ENCODE measurements around the gene CNP.
"Not testable (repeated sequence)": the region's sequence is repeated elsewhere in the genome, so short reads cannot be mapped to it uniquely, and the experiment has no call there.

Gene CNP

GRCh38 chr17:42009170-42009569 is 42.6 kb downstream of the CNP start:
- no peak for DNase-seq (ENCODE audit: low read depth)

- not testable (repeated sequence) for DNase-seq (ENCODE audit: low read depth)
These were observed 43.7 kb downstream of the CNP start for GRCh38 chr17:42010266-42010680.

- no peak for DNase-seq (ENCODE audit: low read depth)
These were observed 44.4 kb downstream of the CNP start for GRCh38 chr17:42010898-42011516.

DNA sequence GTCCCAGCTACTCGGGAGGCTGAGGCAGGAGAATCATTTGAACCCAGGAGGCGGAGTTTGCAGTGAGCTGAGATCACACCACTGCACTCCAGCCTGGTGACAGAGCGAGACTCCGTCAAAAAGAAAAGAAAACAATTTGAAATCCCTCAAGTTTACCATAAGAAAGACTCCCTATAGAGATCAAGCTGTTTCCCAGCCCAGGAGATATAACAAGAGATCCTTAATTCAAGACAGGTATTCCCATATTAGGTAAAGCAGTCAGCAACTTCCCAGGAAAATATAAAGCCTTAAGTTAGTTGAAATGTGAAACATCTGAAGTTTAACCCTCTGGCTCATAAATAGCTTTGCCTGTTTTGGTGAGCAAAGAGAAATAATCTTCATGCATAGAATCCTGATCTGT is 45.8 kb downstream of the CNP start:
- not testable (repeated sequence) for DNase-seq (ENCODE audit: low read depth)

GRCh38 chr17:42013740-42014139 is 47.1 kb downstream of the CNP start:
- not testable (repeated sequence) for DNase-seq (ENCODE audit: low read depth)

DNA sequence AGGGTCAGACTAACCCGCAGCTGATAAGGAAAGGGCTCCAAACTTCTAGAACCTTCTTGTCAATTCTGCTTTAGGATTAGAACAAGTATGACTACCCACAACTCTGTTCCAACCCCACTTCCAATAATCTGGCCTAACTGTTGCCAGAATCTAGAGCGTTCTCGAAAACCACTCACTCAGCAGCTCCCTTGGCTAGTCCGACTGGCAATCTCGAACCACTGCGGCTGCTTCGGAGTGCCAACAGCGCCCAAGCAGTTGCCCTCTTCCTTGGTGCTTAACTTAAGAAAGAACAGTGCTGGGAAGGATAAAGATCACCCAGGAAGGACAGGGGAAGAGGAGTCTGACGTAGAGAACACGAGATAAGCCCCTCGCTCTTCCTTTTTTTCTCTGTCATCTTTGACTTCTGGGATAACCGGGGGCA is 49.8 kb downstream of the CNP start:
- DNase-seq (ENCODE audit: low read depth) = no peak

DNA sequence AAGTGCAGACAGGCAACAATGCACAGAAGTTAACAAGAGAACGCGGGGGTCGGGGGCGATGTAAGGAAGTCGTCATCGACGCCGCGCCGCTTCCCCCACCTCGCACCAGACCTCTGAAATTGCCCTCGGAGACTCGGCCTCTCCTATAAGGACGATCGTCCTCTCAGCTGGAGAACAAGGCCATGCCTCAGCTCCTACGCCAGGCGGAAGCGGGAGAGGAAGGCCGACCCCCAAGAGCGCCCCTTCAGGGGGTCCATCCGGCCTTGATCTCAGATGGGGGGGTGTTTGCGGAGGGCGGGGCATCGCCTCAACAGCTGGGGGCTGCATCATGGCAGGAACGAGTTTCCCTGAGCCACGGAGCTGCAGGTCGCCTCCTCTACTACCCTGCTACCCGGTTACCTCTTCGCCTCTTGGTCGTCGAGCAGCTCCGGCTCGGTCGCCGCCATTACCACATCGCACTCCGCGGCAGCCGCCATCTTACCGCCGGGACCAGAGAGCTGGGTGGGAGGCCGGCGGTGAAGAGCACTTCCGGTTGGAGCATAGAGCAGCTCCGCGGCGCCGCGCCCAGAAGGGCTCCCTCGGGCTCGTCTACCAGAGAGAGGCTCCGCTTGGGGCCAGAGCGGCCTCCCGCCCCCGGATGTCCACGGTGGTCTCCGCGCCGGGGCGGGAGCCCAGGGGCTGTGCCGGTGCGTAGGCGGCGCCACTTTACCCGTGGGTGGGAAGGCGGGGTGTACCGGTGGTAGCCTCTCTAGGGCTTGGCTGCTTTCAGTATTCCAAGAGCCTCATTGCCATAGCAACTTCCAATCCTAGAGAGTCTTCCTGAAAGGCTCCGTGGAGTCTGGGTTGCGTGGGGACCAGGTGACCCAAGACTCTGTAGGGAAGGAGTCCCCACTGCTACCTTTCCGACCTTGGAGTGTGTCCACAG is 50.6 kb downstream of the CNP start, which contains the start of gene DNAJC7:
Gene DNAJC7 (minus strand): TSS at position 499 of the 925 bp plus-strand sequence. CDS start 23 bp downstream, at position 476.
- DNase-seq (ENCODE audit: low read depth) = peak; percentile 81

GRCh38 chr17:42017866-42018200 is 51.2 kb downstream of the CNP start:
- no peak for DNase-seq (ENCODE audit: low read depth)

DNA sequence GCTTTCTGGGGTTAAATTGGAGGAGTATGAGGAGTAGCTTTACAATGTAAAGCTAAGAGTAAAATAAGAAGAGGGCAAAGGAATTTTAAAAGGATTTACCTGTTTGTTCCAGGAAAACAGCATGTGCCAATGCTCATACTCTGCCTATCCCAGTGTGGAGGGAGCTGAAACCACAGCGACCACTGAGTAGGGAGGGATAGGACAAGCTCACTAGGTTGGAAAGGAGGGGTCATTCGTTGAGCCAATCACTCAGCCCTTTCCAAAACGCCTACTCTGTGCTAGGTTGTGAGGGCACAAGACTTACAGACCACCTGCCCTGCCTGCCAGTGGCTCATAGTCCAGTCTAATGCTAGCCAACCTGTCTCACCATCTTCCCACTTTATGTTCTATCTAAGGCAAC is 51.7 kb downstream of the CNP start:
- no peak for DNase-seq (ENCODE audit: low read depth)

DNA sequence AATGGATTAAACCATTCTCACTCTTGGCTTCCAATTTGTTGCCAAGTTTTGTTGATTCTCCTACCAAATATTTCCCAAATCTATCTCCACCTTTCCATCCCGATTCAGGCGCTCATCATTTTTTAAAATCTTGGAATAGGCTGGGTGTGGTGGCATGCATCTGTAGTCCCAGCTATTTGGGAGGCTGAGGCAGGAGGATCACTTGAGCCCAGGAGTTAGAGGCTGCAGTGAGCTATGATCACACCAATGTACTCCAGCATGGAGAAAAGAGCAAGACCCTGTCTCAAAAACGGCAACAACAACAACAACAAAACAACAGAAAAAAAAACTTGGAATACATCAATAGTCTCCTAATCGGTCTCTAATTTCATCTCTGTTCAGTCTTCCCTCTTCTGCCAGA is 52.4 kb downstream of the CNP start:
- no peak for DNase-seq (ENCODE audit: low read depth)

- peak; percentile 88 for DNase-seq (ENCODE audit: low read depth)
These were observed 53.2 kb downstream of the CNP start, which contains the start of gene NKIRAS2 for GRCh38 chr17:42019509-42020404. Gene NKIRAS2, plus strand, starts transcription at chr17:42020090. Its CDS starts 1,488 bp downstream, at chr17:42021578.

DNA sequence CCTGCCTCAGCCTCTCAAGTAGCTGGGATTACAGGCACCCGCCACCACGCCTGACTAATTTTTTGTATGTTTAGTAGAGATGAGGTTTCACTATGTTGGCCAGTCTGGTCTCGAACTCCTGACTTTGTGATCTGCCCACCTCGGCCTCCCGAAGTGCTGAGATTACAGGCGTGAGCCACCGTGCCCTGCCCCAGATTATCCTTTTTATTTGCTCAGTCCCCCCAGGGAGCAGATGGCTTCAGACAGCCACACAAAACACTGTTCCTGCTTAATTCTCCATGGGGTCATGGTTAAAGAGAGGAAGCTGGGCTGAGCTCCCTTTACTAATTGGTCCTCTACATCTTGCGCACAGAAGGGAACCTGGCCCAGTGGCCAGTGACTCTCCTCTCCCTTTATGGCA is 54.2 kb downstream of the CNP start:
- DNase-seq (ENCODE audit: low read depth) = not testable (repeated sequence)

DNA sequence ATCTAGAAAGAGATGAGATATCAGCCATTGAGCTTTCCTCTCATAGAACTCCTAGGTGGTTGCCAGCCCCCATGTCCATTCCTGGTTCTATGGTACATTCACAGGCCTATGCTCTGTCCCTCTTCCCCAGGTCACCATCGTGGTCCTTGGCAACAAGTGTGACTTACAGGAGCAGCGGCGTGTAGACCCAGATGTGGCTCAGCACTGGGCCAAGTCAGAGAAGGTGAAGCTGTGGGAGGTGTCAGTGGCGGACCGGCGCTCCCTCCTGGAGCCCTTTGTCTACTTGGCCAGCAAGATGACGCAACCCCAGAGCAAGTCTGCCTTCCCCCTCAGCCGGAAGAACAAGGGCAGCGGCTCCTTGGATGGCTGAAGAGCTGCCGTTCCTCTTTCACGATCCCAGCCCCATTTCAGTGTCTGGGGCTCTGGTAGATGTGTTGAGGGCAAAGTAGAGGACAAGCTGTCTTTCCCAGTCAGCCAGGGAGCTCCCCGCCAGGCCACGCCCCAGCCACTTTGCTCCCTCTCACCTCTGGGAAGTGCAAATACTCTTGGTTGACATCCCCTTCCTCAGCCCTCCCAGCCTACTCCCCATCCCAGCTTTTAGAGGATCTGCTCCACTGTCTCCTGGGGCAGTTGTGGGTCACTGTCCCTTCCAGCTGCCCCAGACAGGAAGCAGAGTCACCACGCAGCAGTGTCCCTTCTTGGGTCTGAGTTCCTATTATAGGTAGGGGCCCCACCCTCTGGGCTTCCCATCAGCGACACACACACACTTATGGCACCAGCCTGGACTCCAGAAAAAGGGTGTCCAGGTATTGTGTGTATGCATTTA is 57.1 kb downstream of the CNP start:
- no peak for DNase-seq (ENCODE audit: low read depth)

DNA sequence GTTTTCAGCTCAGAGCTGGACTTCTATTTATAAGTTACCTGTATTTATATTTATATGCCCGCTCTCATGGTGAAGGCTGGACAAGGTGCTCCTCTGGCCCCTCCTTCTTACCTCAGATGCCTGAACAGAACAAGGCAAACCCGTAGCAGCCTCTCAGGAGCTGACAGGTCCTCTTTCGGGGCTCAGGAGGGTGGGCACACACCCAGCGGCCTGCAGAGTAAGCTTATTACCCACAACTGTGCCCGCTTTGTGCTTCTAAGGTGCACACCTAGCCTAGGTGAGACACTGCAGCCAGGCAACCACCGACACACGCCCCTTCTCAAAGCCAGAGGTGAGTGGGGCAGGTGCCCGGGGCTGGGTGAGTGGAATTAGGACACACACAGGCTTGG is 58.6 kb downstream of the CNP start:
- no peak for DNase-seq (ENCODE audit: low read depth)

DNA sequence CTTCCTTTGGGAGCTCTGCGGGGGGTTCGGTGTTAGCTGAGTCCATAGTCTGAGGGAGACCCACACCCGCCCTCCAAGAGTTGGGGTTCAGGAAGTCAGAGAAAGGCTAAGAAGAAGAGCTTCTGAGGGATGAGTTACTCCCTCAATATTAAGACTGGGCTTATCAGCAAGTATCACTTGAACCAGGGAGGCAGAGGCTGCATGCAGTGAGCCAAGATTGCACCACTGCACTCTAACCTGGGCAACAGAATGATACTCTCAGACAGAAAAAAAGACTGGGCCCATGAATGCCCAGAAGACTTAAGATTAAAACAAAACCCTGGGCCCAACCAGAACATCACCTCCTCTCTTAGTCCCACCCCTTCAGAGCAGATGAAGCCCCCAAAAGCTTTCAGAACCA is 59.3 kb downstream of the CNP start:
- DNase-seq (ENCODE audit: low read depth) = no peak

DNA sequence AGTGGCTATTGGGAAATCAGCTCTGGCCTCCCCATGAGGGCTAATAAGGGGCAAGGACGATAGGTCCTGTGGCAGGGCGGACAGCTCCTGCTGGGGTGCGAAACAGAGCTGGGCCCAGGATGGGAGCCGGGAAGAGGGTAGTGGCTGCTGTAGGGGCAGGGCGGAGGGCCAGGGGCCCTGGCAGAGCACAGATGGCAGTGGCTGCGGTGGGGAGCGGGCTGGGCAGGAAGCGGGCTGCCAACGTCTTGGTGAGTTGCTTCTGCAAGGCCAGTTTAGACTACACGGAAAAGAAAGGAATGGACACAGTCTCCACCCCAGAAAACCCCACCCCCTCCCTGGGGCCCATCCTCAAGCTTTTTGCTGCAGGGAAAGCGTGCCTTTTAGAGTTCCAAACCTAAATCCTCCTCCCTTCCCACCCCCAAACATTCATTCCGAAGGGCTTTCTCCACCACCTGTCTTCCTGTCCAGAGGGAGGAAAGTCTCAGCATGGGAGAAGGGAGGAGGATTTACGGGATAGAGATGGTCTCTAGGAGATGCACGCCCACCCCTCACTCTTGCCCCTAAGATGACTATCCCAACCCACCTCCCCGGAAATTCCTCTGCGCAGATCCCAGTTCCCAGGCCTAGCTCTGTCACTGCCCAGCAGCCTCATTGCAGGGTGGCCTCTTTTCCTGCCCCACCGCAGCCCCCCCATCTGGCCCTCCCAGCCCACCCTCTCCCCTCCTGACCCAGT is 60.4 kb downstream of the CNP start:
- no peak for DNase-seq (ENCODE audit: low read depth)
